ENCODE results near the gene TNRC18.
"Not testable (repeated sequence)": the region's sequence is repeated elsewhere in the genome, so short reads cannot be mapped to it uniquely, and the experiment has no call there.

Gene TNRC18

DNA sequence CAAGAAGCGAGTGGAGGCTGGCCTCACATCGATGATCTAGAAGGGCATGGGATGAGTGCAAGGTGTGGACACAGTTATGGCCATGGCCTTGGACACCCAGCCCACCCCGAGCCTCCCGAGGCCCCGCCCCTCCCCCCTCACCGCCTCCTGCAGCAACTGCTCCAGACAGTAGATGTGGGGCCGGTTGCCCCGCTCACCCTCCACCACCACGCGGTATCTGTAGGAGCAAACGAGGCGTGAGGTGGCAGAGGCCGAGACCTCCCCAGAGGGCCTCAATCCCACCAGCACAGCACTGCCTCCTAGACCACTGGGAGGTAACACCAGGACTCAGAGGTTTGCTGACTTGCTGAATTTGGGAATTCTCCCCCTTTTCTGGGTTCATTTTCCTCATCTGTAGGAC lies 103.2 kb downstream of the TNRC18 start:
- Histone ChIP-seq H3K27ac (no peak overlapping the region), H3K4me3 (ENCODE audit: low read depth, low read length) (no peak overlapping the region), H3K27me3 (replicated peaks) (no peaks in the 10 kb centered on the region), H3K36me3 (replicated peaks) (peaks cover 28% of the 10 kb centered on the region)
- TF ChIP-seq, protein P1, sequence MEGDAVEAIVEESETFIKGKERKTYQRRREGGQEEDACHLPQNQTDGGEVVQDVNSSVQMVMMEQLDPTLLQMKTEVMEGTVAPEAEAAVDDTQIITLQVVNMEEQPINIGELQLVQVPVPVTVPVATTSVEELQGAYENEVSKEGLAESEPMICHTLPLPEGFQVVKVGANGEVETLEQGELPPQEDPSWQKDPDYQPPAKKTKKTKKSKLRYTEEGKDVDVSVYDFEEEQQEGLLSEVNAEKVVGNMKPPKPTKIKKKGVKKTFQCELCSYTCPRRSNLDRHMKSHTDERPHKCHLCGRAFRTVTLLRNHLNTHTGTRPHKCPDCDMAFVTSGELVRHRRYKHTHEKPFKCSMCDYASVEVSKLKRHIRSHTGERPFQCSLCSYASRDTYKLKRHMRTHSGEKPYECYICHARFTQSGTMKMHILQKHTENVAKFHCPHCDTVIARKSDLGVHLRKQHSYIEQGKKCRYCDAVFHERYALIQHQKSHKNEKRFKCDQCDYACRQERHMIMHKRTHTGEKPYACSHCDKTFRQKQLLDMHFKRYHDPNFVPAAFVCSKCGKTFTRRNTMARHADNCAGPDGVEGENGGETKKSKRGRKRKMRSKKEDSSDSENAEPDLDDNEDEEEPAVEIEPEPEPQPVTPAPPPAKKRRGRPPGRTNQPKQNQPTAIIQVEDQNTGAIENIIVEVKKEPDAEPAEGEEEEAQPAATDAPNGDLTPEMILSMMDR (IDR thresholded peaks at IDR 0.05; ENCODE audit: low read depth, low read length, missing control alignments): no peak
- no peak for DNase-seq
- in situ Hi-C loops (cut with HindIII; ENCODE audit: low pct_ligation_motif_present, low sequenced_read_pairs): no loop called here

DNA sequence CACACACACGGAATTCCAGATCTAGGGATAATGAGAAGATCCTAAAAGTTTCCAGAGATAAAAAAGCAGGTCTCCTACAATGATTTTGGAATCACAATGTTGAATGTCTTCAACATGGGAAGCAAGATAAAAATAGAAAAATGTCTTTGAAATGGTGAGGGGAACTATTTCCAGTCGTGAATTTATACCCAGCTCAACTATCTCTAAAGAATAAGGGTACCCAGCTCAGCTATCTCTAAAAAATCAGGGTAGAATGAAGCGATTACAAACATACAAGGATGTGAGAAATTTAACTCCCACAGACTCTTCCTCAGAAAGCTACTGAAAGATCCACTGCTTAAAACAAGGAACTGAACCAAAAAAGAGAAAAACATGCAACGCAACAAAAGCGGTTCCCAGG lies 105.0 kb downstream of the TNRC18 start:
- H3K27me3 ChIP-seq (replicated peaks); H3K27ac ChIP-seq; H3K4me3 ChIP-seq (ENCODE audit: low read depth, low read length); in situ Hi-C loops (cut with HindIII; ENCODE audit: low pct_ligation_motif_present, low sequenced_read_pairs); DNase-seq: not testable (repeated sequence)
- H3K36me3 ChIP-seq (replicated peaks): peaks cover 29% of the 10 kb centered on the region

DNA sequence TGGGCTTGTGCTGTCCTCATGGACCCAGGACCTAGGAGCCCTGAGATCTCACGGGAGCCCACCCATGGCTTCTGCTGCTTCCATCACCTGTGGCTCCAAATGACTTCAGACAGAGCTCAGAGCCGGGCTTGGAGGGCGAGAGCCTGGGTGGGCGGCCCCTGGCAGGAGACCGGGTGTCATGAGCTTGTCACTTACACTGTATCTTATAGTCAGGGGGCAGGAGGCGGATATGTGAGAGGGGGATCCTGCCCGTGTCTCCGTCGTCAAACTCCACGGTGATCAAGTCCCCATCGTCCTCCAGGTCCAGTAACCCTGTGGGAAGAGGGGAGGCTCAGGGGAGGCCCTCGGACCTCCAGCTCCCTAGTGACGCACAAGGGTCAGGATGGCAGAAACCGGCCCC lies 107.9 kb downstream of the TNRC18 start:
- H3K36me3 ChIP-seq (replicated peaks): peaks cover 38% of the 10 kb centered on the region
- in situ Hi-C loops (cut with HindIII; ENCODE audit: low pct_ligation_motif_present, low sequenced_read_pairs): no loop called here
- DNase-seq: no peak
- H3K27ac ChIP-seq: no peak overlapping the region
- TF ChIP-seq, protein P1 (IDR thresholded peaks at IDR 0.05; ENCODE audit: low read depth, low read length, missing control alignments): no peak
- no peaks in the 10 kb centered on the region for H3K27me3 ChIP-seq (replicated peaks)
- no peak overlapping the region for H3K4me3 ChIP-seq (ENCODE audit: low read depth, low read length)

DNA sequence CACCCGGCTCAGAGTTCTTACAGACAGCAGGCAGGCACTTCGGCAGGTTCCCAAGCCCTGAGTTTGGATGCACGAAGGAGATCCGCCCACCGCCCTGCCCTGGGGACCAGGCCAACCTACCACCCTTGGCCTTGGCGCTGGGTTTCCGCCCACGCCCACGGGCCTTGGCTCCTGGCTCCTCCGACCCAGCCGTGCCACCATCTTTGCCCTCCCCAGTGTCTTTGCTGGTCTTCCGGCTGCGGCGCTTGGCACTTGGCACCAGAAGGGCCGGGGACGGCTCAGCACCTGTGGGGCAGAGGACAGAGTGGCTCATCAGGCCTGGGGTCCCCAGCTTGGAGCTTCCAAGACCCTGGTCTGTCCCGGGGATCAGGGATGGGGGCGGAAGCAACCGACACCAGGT lies 108.8 kb downstream of the TNRC18 start:
- TF ChIP-seq, protein P1 (IDR thresholded peaks at IDR 0.05; ENCODE audit: low read depth, low read length, missing control alignments): no peak
- Histone ChIP-seq H3K27ac (no peak overlapping the region), H3K4me3 (ENCODE audit: low read depth, low read length) (no peak overlapping the region), H3K27me3 (replicated peaks) (no peaks in the 10 kb centered on the region), H3K36me3 (replicated peaks) (peaks cover 35% of the 10 kb centered on the region)
- no peak for DNase-seq
- in situ Hi-C loops (cut with HindIII; ENCODE audit: low pct_ligation_motif_present, low sequenced_read_pairs): no loop called here

DNA sequence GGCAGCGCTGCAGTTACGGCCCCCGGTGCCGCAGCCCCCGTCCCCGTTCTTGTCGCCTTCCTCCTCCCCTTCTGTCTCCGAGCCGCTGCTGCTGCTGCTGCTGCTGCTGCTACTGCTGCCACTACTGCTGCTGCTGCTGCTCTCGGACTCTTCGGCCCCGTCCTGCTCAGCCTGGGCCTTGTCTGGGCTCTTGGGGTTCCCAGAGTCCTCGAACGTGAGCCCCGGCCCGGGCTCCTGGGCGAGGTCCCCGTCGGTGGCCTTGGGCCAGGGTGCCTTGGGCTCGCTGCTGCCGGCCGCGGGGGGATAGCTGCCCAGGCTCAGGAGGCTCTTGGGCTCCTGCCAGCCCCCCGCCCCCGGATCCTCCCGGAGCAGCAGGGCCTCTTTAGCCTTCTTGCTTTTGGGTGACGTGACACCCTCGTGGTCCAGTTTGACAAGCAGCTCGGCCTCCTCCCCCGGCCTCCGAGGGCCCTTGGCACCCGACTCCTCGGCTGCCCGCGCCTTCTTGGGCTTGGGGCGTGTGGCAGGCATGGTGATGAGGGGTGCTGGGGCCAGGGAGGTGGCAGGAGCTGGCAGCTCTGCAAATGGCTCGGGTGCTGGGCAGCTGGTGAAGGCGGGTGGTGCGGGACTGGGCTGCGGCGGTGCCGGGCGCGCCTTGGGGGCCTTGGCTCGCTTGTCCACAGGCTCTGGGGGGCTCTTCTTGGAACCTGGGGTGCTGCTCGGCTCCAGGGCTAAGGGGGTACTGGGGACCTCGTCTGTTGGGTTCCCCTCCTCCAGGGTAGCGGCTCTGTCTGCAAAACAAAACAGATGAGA lies 110.4 kb downstream of the TNRC18 start:
- H3K27me3 ChIP-seq (replicated peaks); H3K27ac ChIP-seq; in situ Hi-C loops (cut with HindIII; ENCODE audit: low pct_ligation_motif_present, low sequenced_read_pairs); DNase-seq; H3K4me3 ChIP-seq (ENCODE audit: low read depth, low read length): not testable (repeated sequence)
- peaks cover 28% of the 10 kb centered on the region for H3K36me3 ChIP-seq (replicated peaks)

DNA sequence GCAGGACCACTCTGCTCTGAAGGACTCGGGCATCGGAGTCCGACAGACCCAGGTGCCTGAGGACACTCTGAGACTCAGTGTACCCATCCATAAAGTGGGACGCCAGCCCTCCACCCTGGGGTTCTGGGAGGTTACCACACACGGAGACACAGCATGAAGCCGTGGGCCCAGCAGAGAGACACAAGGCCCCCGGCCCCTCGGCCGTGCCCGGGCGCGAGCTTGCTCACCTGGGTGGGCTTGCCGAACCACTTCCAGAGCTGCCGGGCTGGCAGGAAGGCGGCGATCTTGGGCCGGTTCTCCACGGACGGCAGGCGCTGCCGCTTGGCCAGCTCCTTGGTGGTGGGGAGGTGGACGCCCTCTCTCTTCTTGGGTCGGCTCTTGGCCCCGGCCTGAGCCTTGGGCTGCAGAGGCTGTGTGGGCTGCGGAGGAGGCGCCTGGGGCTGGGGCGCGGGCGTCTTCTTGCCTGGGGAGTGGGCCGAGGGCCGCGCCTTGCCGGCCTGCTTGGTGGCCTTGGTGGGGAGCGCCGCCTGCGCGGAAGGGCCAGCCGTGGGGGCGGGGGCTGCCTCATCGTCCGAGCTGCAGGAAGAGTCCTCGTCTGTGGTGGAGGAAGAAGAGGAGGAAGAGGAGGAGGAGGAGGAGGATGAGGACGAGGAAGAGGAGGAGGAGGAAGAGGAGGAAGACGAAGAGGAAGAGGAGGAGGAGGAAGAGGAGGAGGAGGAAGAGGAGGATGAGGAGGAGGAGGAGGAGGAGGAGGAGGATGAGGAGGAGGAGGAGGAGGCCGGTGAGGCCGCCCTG lies 111.2 kb downstream of the TNRC18 start:
- DNase-seq; H3K27ac ChIP-seq; H3K4me3 ChIP-seq (ENCODE audit: low read depth, low read length); in situ Hi-C loops (cut with HindIII; ENCODE audit: low pct_ligation_motif_present, low sequenced_read_pairs); H3K27me3 ChIP-seq (replicated peaks): not testable (repeated sequence)
- peaks cover 30% of the 10 kb centered on the region for H3K36me3 ChIP-seq (replicated peaks)

DNA sequence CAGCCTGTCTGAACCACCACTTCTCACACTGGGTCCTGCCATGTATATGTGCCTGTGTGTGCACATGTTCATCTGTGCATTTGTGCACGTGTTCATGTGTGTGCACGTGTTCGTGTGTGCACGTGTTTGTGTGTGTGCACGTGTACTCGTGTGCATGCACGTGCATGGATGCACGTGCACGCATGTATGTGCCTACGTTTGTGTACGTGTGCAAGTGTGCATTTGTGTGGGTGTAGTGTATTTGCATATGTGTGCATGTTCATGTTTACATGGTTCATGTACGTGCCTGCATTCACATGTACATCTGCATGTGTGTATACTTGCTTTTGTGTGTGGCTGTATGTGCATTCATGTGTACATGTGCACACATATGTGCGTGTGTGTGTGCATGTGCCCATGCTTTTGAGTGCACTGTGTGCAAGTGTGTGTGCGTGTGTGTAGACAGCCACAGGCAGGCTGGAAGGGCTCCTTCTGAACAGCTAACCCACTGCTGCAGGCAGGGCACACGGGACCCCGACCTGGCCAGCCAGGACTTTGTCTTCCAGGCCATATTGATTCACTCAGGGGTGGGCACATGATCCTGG lies 112.7 kb downstream of the TNRC18 start:
- TF ChIP-seq, protein P1 (IDR thresholded peaks at IDR 0.05; ENCODE audit: low read depth, low read length, missing control alignments): no peak
- DNase-seq: no peak
- Histone ChIP-seq H3K4me3 (ENCODE audit: low read depth, low read length) (no peak overlapping the region), H3K36me3 (replicated peaks) (peaks cover 30% of the 10 kb centered on the region), H3K27me3 (replicated peaks) (no peaks in the 10 kb centered on the region), H3K27ac (no peak overlapping the region)
- in situ Hi-C loops (cut with HindIII; ENCODE audit: low pct_ligation_motif_present, low sequenced_read_pairs): no loop called here

Measured in brain microvascular endothelial cell (primary cell).